ENCODE results near the gene KNCN. TPM values are rescaled to one million over a fixed set of nuclear protein-coding genes. Genes with fewer than 3 reads are reported as not detected.

The KNCN gene
- total RNA-seq, 1 donor from 2014 or later = not detected

- Mint-ChIP-seq H3K36me3 (no peaks in the 10 kb centered on the region), H3K27me3 (peaks cover 87% of the 10 kb centered on the region), H3K4me3 (no peak overlapping the region), H3K9me3 (no peaks in the 10 kb centered on the region), H3K27ac (peak overlapping the region; percentile 66), H3K4me1 (ENCODE audit: unreplicated experiment) (peaks cover 24% of the 10 kb centered on the region)
- TF ChIP-seq, protein P1, sequence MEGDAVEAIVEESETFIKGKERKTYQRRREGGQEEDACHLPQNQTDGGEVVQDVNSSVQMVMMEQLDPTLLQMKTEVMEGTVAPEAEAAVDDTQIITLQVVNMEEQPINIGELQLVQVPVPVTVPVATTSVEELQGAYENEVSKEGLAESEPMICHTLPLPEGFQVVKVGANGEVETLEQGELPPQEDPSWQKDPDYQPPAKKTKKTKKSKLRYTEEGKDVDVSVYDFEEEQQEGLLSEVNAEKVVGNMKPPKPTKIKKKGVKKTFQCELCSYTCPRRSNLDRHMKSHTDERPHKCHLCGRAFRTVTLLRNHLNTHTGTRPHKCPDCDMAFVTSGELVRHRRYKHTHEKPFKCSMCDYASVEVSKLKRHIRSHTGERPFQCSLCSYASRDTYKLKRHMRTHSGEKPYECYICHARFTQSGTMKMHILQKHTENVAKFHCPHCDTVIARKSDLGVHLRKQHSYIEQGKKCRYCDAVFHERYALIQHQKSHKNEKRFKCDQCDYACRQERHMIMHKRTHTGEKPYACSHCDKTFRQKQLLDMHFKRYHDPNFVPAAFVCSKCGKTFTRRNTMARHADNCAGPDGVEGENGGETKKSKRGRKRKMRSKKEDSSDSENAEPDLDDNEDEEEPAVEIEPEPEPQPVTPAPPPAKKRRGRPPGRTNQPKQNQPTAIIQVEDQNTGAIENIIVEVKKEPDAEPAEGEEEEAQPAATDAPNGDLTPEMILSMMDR (conservative IDR thresholded peaks at IDR 0.05) = no peak
- no peak for DNase-seq (ENCODE audit: extremely low spot score, unreplicated experiment)
These were observed 21.1 kb downstream of the KNCN start for GRCh38 chr1:46530311-46530710.

DNA sequence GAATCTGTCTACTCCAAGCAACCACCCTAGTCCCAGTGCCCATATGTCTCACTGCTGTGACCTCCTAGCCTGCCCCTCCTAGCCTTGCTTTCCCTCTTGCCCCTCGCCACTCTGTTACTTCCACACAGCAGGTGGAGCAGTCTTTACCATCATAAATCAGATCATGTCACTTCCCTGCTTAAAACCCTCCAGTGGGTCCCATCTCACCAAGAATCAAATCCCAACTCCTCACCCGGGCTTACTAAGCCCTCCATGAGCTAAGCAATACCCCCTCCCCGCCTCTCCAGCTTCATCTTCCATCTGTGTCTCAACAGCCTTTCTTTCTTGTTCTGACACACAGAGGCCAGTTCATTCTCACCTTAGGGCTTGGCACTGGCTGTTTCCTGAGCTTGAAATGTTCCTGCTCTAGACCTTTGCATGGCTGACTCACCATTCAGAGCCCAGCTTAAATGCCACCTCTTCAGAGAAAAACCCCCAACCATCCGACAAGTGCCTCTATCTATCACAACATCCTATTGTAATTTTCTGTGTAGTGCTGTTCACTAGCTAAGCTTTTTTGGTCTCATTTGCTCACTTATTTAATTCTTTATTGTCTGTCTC, 22.3 kb downstream of the KNCN start:
- no peak for DNase-seq (ENCODE audit: extremely low spot score, unreplicated experiment)
- TF ChIP-seq, protein P1 (conservative IDR thresholded peaks at IDR 0.05) = no peak
- Mint-ChIP-seq H3K36me3 (no peaks in the 10 kb centered on the region), H3K27me3 (peaks cover 87% of the 10 kb centered on the region), H3K4me3 (no peak overlapping the region), H3K9me3 (no peaks in the 10 kb centered on the region), H3K27ac (peak overlapping the region; percentile 64), H3K4me1 (ENCODE audit: unreplicated experiment) (peaks cover 31% of the 10 kb centered on the region)

DNA sequence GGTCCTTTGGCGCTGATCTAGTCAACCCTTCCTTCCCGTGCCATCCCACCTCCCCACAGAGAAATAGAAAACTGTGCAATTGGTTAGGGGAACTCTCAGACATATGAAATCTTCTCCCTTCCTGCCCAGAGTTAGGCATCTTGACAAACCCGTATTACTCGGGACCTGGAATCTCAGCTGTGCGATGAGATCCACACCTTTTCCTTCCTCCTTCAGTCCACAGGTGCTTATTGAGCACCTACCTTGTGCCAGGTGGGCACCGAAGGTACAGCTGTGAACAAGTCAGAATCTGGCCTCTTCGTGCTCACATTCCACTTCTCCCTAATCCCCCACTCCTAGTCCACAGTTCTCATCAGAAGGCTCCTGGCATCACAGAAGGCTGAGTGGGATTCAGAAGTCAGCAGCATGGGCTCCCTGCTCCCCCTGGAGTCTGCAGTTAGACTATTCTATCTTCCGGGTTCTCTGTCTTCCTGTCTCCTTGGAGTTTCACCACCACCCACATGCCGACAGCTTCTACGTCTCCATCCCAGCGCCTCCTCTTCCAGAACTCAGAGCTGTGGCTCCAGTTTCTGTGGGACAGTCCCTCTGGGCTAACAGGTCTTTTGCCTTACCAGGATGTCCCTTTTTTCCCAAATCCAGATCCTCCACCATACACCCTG, 23.0 kb downstream of the KNCN start:
- H3K9me3 Mint-ChIP-seq = no peaks in the 10 kb centered on the region
- DNase-seq (ENCODE audit: extremely low spot score, unreplicated experiment) = no peak
- peaks cover 87% of the 10 kb centered on the region for H3K27me3 Mint-ChIP-seq
- peak overlapping the region; percentile 64 for H3K27ac Mint-ChIP-seq
- TF ChIP-seq, protein P1 (conservative IDR thresholded peaks at IDR 0.05) = no peak
- no peaks in the 10 kb centered on the region for H3K36me3 Mint-ChIP-seq
- H3K4me1 Mint-ChIP-seq (ENCODE audit: unreplicated experiment) = peaks cover 31% of the 10 kb centered on the region
- H3K4me3 Mint-ChIP-seq = no peak overlapping the region

- peak overlapping the region; percentile 64 for H3K27ac Mint-ChIP-seq
- H3K27me3 Mint-ChIP-seq = peaks cover 90% of the 10 kb centered on the region
- H3K9me3 Mint-ChIP-seq = no peaks in the 10 kb centered on the region
- TF ChIP-seq, protein P1 (conservative IDR thresholded peaks at IDR 0.05) = peak; percentile 92
- H3K4me3 Mint-ChIP-seq = no peak overlapping the region
- peak; percentile 83 for DNase-seq (ENCODE audit: extremely low spot score, unreplicated experiment)
- peaks cover 31% of the 10 kb centered on the region for H3K4me1 Mint-ChIP-seq (ENCODE audit: unreplicated experiment)
- no peaks in the 10 kb centered on the region for H3K36me3 Mint-ChIP-seq
These were observed 23.8 kb downstream of the KNCN start for GRCh38 chr1:46527474-46528296.

GRCh38 chr1:46526691-46527291, 24.7 kb downstream of the KNCN start:
- no peak overlapping the region for H3K4me3 Mint-ChIP-seq
- no peak for DNase-seq (ENCODE audit: extremely low spot score, unreplicated experiment)
- no peaks in the 10 kb centered on the region for H3K36me3 Mint-ChIP-seq
- H3K9me3 Mint-ChIP-seq = no peaks in the 10 kb centered on the region
- H3K27ac Mint-ChIP-seq = no peak overlapping the region
- peaks cover 92% of the 10 kb centered on the region for H3K27me3 Mint-ChIP-seq
- TF ChIP-seq, protein P1 (conservative IDR thresholded peaks at IDR 0.05) = no peak
- peaks cover 31% of the 10 kb centered on the region for H3K4me1 Mint-ChIP-seq (ENCODE audit: unreplicated experiment)
